ENCODE data around the gene CCDC197.

DNA sequence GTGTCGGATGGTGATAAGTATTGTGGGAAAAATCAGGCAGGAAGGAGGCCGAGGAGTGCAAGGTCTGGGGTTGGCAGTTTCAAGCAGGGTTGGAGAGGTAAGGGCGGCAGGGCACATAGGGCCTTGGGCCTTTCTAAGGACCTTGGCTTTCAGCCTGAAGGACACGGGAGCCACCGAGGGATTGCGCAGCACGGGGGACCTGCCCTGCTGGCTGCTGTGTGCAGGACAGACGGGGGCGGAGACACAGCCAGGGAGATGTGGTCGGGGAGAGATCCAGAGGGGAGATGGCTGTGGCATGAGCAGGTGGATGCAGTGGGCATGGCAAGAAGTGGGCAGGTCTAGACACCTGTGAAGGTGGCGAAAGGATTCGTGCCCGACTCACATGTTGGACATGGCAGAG lies 43.7 kb downstream of the CCDC197 start:
- no peak for TF ChIP-seq CTCF (IDR thresholded peaks at IDR 0.05; ENCODE audit: poor library complexity, severe bottlenecking)
- TF ChIP-seq RAD21 (conservative IDR thresholded peaks at IDR 0.05) = no peak

All from neural cell (in vitro differentiated cells).